ENCODE results near the gene SUMF2. TPM values are rescaled to one million over a fixed set of nuclear protein-coding genes. Genes with fewer than 3 reads are reported as not detected.
"Not testable (repeated sequence)": the region's sequence is repeated elsewhere in the genome, so short reads cannot be mapped to it uniquely, and the experiment has no call there.

The SUMF2 gene
- total RNA-seq, 1 experiment from 2014 or later: 109 TPM

GRCh38 chr7:56087445-56087844 lies 23.4 kb downstream of the SUMF2 start:
- Histone ChIP-seq H3K4me1 (ENCODE audit: low read length) (peaks cover 26% of the 10 kb centered on the region), H3K36me3 (ENCODE audit: insufficient read depth, low read length) (no peaks in the 10 kb centered on the region), H3K9ac (ENCODE audit: low read length) (no peak overlapping the region), H3K27me3 (ENCODE audit: low read length) (no peaks in the 10 kb centered on the region), H3K27ac (ENCODE audit: low read length) (no peak overlapping the region), H3K9me2 (replicated peaks; ENCODE audit: insufficient read depth, low read length) (no peaks in the 10 kb centered on the region), H3K4me3 (ENCODE audit: low read length) (no peak overlapping the region), H3K9me3 (ENCODE audit: low read length) (no peaks in the 10 kb centered on the region), H2AFZ (ENCODE audit: low read length) (no peak overlapping the region), H4K20me1 (ENCODE audit: insufficient read depth, low read depth, low read length) (no peaks in the 10 kb centered on the region), H3K4me2 (ENCODE audit: low read depth, low read length, poor library complexity, severe bottlenecking) (no peak overlapping the region), H3K79me2 (ENCODE audit: low read length) (no peaks in the 10 kb centered on the region)
- no peak for DNase-seq

DNA sequence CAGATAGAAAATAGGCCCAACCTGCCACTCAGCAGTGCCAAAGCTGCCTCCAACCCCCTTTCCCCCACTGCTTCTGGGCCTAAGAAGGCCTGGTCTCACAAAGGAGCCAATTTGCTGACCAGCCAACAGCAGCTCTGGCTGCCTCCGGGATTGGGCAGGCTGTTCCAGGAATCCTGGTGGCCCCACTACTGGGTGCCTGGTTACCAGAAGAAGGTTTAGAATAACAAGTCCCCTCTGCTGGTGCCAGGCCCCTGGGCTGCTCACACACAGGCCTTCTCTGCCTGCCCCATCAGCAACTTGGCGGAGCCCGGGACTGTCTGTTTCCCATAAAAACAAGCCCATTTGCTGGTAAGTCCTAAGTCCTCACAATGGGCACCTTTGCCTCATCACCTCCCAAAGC lies 27.5 kb downstream of the SUMF2 start:
- no peaks in the 10 kb centered on the region for H3K9me2 ChIP-seq (replicated peaks; ENCODE audit: insufficient read depth, low read length)
- H3K9me3 ChIP-seq (ENCODE audit: low read length): no peaks in the 10 kb centered on the region
- no peak overlapping the region for H3K27ac ChIP-seq (ENCODE audit: low read length)
- no peak overlapping the region for H3K4me3 ChIP-seq (ENCODE audit: low read length)
- no peaks in the 10 kb centered on the region for H3K4me1 ChIP-seq (ENCODE audit: low read length)
- H3K36me3 ChIP-seq (ENCODE audit: insufficient read depth, low read length): no peaks in the 10 kb centered on the region; the same call in 1 of the 2 replicates
- H3K9ac ChIP-seq (ENCODE audit: low read length): no peak overlapping the region
- H4K20me1 ChIP-seq (ENCODE audit: insufficient read depth, low read depth, low read length): no peaks in the 10 kb centered on the region
- H3K27me3 ChIP-seq (ENCODE audit: low read length): no peaks in the 10 kb centered on the region
- no peak for DNase-seq
- H3K4me2 ChIP-seq (ENCODE audit: low read depth, low read length, poor library complexity, severe bottlenecking): no peak overlapping the region
- H2AFZ ChIP-seq (ENCODE audit: low read length): no peak overlapping the region
- no peaks in the 10 kb centered on the region for H3K79me2 ChIP-seq (ENCODE audit: low read length)

DNA sequence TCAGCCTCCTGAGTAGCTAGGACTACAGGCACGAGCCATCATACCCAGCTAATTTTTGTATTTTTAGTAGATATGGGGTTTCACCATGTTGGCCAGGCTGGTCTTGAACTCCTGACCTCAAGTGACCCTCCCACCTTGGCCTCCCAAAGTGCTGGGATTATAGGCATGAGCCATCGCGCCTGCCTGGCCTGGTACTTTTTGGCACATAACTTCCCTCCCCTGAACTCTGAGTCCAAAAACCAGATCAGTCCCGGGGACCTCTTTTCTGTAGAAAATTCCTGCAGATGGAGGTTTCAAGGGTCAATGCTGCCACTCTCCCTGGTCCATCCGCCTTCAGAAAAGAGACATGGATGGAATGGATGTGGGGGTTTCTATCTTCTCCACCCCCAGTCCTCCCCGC lies 28.3 kb downstream of the SUMF2 start:
- not testable (repeated sequence) for H3K79me2 ChIP-seq (ENCODE audit: low read length); DNase-seq; H3K27me3 ChIP-seq (ENCODE audit: low read length); H3K9ac ChIP-seq (ENCODE audit: low read length); H3K36me3 ChIP-seq (ENCODE audit: insufficient read depth, low read length); H3K4me1 ChIP-seq (ENCODE audit: low read length); H3K4me3 ChIP-seq (ENCODE audit: low read length); H4K20me1 ChIP-seq (ENCODE audit: insufficient read depth, low read depth, low read length); H3K27ac ChIP-seq (ENCODE audit: low read length); H3K9me3 ChIP-seq (ENCODE audit: low read length); H2AFZ ChIP-seq (ENCODE audit: low read length); H3K4me2 ChIP-seq (ENCODE audit: low read depth, low read length, poor library complexity, severe bottlenecking); H3K9me2 ChIP-seq (replicated peaks; ENCODE audit: insufficient read depth, low read length)

- H3K79me2 ChIP-seq (ENCODE audit: low read length): no peaks in the 10 kb centered on the region
- H3K9me2 ChIP-seq (replicated peaks; ENCODE audit: insufficient read depth, low read length): no peaks in the 10 kb centered on the region
- H2AFZ ChIP-seq (ENCODE audit: low read length): no peak within 1 kb of the TSS
- H3K36me3 ChIP-seq (ENCODE audit: insufficient read depth, low read length): no peaks in the 10 kb centered on the region; the same call in 1 of the 2 replicates
- H3K4me3 ChIP-seq (ENCODE audit: low read length): no peak within 1 kb of the TSS
- no peak within 1 kb of the TSS for H3K27ac ChIP-seq (ENCODE audit: low read length)
- H3K9me3 ChIP-seq (ENCODE audit: low read length): no peaks in the 10 kb centered on the region
- no peak within 1 kb of the TSS for H3K4me2 ChIP-seq (ENCODE audit: low read depth, low read length, poor library complexity, severe bottlenecking)
- no peak for DNase-seq
- H3K4me1 ChIP-seq (ENCODE audit: low read length): no peaks in the 10 kb centered on the region
- no peaks in the 10 kb centered on the region for H4K20me1 ChIP-seq (ENCODE audit: insufficient read depth, low read depth, low read length)
- H3K27me3 ChIP-seq (ENCODE audit: low read length): no peaks in the 10 kb centered on the region
- H3K9ac ChIP-seq (ENCODE audit: low read length): no peak within 1 kb of the TSS
Measured at GRCh38 chr7:56092789-56093531, 28.9 kb downstream of the SUMF2 start, which contains the start of gene PHKG1. TSS of gene PHKG1 (minus strand) at chr7:56092952. CDS start at chr7:56088941, 4,011 bp downstream.

DNA sequence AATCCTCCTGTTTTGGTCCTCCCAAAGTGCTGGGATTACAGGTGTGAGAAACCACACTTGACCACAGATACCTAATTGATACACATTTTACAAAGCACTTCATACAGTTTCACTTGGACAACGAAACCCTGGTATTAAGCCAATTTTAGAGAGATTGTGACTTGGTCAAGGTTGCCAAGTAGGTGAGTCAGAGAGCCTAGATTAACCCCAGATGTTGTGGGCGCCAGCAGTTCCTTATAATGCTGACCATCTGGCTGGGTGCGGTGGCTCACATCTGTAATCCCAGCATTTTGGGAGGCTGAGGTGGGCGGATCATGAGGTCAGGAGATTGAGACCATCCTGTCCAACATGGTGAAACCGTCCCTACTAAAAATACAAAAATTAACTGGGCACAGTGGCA lies 33.6 kb downstream of the SUMF2 start:
- H3K79me2 ChIP-seq (ENCODE audit: low read length): no peaks in the 10 kb centered on the region
- no peaks in the 10 kb centered on the region for H3K9me2 ChIP-seq (replicated peaks; ENCODE audit: insufficient read depth, low read length)
- H3K27me3 ChIP-seq (ENCODE audit: low read length): no peaks in the 10 kb centered on the region
- H3K4me3 ChIP-seq (ENCODE audit: low read length): no peak overlapping the region
- no peak overlapping the region for H3K4me2 ChIP-seq (ENCODE audit: low read depth, low read length, poor library complexity, severe bottlenecking)
- H3K27ac ChIP-seq (ENCODE audit: low read length): no peak overlapping the region
- H3K9me3 ChIP-seq (ENCODE audit: low read length): no peaks in the 10 kb centered on the region
- no peaks in the 10 kb centered on the region for H3K4me1 ChIP-seq (ENCODE audit: low read length)
- H4K20me1 ChIP-seq (ENCODE audit: insufficient read depth, low read depth, low read length): no peaks in the 10 kb centered on the region
- no peak overlapping the region for H2AFZ ChIP-seq (ENCODE audit: low read length)
- peaks cover 22% of the 10 kb centered on the region; the same call in 1 of the 2 replicates for H3K36me3 ChIP-seq (ENCODE audit: insufficient read depth, low read length)
- no peak overlapping the region for H3K9ac ChIP-seq (ENCODE audit: low read length)
- DNase-seq: no peak

DNA sequence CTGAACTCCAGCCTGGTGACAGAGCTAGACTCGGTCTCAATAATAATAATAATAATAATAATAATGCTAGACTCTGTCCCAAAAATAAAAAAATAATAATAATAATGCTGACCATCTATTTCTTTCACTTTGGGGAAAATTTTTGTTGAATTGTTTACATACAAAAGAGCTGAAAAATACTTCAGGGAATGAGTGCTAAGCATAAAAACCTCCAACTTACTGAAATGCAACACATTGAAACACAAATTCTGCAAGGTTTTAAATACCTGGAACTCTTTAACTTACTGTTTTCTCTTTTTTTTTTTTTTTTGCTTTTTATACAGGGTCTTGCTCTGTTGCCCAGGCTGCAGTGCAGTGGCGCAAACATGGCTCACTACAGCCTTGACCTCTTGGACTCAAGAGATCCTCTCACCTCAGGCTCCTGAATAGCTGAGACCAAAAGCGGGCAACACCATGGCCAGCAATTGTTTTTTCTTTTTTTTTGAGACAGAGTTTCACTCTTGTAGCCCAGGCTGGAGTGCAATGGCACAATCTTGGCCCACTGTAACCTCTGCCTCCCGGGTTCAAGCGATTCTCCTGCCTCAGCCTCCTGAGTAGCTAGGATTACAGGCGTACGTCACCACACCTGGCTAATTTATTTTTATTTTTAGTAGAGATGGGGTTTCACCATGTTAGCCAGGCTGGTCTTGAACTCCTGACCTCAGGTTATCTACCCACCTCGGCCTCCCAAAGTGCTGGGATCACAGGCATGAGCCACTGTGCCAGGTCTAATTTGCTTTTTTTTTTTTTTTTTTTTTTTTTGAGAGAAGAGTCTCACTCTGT lies 34.3 kb downstream of the SUMF2 start:
- not testable (repeated sequence) for H3K4me3 ChIP-seq (ENCODE audit: low read length); H3K9me2 ChIP-seq (replicated peaks; ENCODE audit: insufficient read depth, low read length); H3K79me2 ChIP-seq (ENCODE audit: low read length); H3K27ac ChIP-seq (ENCODE audit: low read length); H4K20me1 ChIP-seq (ENCODE audit: insufficient read depth, low read depth, low read length); H2AFZ ChIP-seq (ENCODE audit: low read length); DNase-seq; H3K27me3 ChIP-seq (ENCODE audit: low read length); H3K4me1 ChIP-seq (ENCODE audit: low read length); H3K9me3 ChIP-seq (ENCODE audit: low read length); H3K4me2 ChIP-seq (ENCODE audit: low read depth, low read length, poor library complexity, severe bottlenecking); H3K9ac ChIP-seq (ENCODE audit: low read length)
- peaks cover 27% of the 10 kb centered on the region for H3K36me3 ChIP-seq (ENCODE audit: insufficient read depth, low read length)

DNA sequence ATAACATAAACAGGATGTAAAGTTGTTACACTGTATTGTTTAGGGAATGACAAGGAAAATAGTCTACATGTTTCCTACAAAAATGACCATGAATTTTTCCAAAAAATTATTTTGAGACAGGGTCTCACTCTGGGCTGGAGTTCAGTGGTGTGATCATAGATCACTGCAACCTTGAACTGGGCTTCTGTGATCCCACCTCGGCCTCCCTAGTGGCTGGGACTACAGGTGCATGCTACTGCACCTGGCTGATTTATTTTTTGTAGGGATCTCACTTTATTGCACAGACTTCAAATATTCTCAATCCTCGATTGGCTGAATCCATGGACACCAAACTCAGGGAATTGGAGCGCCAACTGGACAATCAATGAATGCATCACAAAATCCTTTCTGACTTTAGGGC lies 35.6 kb downstream of the SUMF2 start:
- no peak for DNase-seq
- Histone ChIP-seq H3K27ac (ENCODE audit: low read length) (no peak overlapping the region), H3K4me1 (ENCODE audit: low read length) (peaks cover 1% of the 10 kb centered on the region; the same call in 1 of the 2 replicates), H4K20me1 (ENCODE audit: insufficient read depth, low read depth, low read length) (peaks cover 13% of the 10 kb centered on the region; the same call in 1 of the 2 replicates), H3K4me2 (ENCODE audit: low read depth, low read length, poor library complexity, severe bottlenecking) (no peak overlapping the region), H3K9me3 (ENCODE audit: low read length) (no peaks in the 10 kb centered on the region), H3K27me3 (ENCODE audit: low read length) (no peaks in the 10 kb centered on the region), H3K9me2 (replicated peaks; ENCODE audit: insufficient read depth, low read length) (no peaks in the 10 kb centered on the region), H3K36me3 (ENCODE audit: insufficient read depth, low read length) (peaks cover 37% of the 10 kb centered on the region), H2AFZ (ENCODE audit: low read length) (no peak overlapping the region), H3K4me3 (ENCODE audit: low read length) (no peak overlapping the region), H3K79me2 (ENCODE audit: low read length) (peaks cover 13% of the 10 kb centered on the region), H3K9ac (ENCODE audit: low read length) (no peak overlapping the region)

GRCh38 chr7:56104138-56104537 lies 40.1 kb downstream of the SUMF2 start:
- Histone ChIP-seq H3K36me3 (ENCODE audit: insufficient read depth, low read length) (peaks cover 37% of the 10 kb centered on the region), H4K20me1 (ENCODE audit: insufficient read depth, low read depth, low read length) (peaks cover 21% of the 10 kb centered on the region; the same call in 1 of the 2 replicates)
- not testable (repeated sequence) for H3K9me3 ChIP-seq (ENCODE audit: low read length)

More at GRCh38 chr7:56104138-56104537, 40.1 kb downstream of the SUMF2 start:
- peaks cover 14% of the 10 kb centered on the region for H3K4me1 ChIP-seq (ENCODE audit: low read length)
- not testable (repeated sequence) for H3K27me3 ChIP-seq (ENCODE audit: low read length); H3K4me3 ChIP-seq (ENCODE audit: low read length); H3K4me2 ChIP-seq (ENCODE audit: low read depth, low read length, poor library complexity, severe bottlenecking); DNase-seq; H3K9ac ChIP-seq (ENCODE audit: low read length); H3K27ac ChIP-seq (ENCODE audit: low read length); H2AFZ ChIP-seq (ENCODE audit: low read length); H3K9me2 ChIP-seq (replicated peaks; ENCODE audit: insufficient read depth, low read length)
- H3K79me2 ChIP-seq (ENCODE audit: low read length): peaks cover 29% of the 10 kb centered on the region
